PC-3 (cell line): ENCODE measurements around the gene HNRNPD. TPM values are rescaled to one million over a fixed set of nuclear protein-coding genes. Genes with fewer than 3 reads are reported as not detected.
"Not testable (repeated sequence)": the region's sequence is repeated elsewhere in the genome, so short reads cannot be mapped to it uniquely, and the experiment has no call there.

Source experiments
- ATAC-seq: fragments of 200-7000 bp; cut with Tn5 transposase; 2 replicates; pipeline ENCODE4 v1.9.1; 2020; ENCODE audit warnings: mild to moderate bottlenecking, moderate library complexity
- BruUV-seq: library from RNA; stranded (reverse); fragments of 400-500 nt; replicated peaks from 2 replicates; lab custom pipeline; 2021; lab: Mats Ljungman, UMichigan
- CTCF ChIA-PET: fragments of 300-600 bp; sonication (Branson Sonifier 250); formaldehyde crosslinking; loops from one replicate; lab custom pipeline; 2022; ENCODE audit warnings: antibody characterized with exemption; lab: Charles Lee
- POLR2A ChIA-PET: fragments of 300-600 bp; sonication (Branson Sonifier 250); formaldehyde crosslinking; loops from one replicate; lab custom pipeline; 2022; ENCODE audit warnings: antibody characterized with exemption; ENCODE audit not compliant: unreplicated experiment; lab: Charles Lee
- DNase-seq: peaks from one replicate; pipeline ENCODE4 v3.0.0-alpha.2; 2015
- H2AFZ ChIP-seq: fragments of 300-600 bp; sonication (generic); 2 replicates; pipeline ENCODE4 v1.6.0; 2016; ENCODE audit warnings: antibody characterized with exemption, low read length
- H3F3A ChIP-seq: fragments of 300-600 bp; sonication (generic); one replicate; pipeline ENCODE4 v1.6.0; 2017; ENCODE audit warnings: antibody characterized with exemption, low read length, control low read depth, mild to moderate bottlenecking; ENCODE audit not compliant: unreplicated experiment
- H3K27ac ChIP-seq: fragments of 300-600 bp; sonication (generic); 2 replicates; pipeline ENCODE4 v1.5.1; 2016; ENCODE audit warnings: mild to moderate bottlenecking, low read length
- H3K27me3 ChIP-seq: fragments of 300-600 bp; sonication (generic); 2 replicates; pipeline ENCODE4 v1.6.1; 2016; ENCODE audit warnings: low read length, mixed read lengths
- H3K36me3 ChIP-seq: fragments of 300-600 bp; sonication (generic); 2 replicates; pipeline ENCODE4 v1.6.1; 2016; ENCODE audit warnings: low read depth, mixed run types, low read length, mixed read lengths
- H3K4me1 ChIP-seq: fragments of 300-600 bp; sonication (generic); 2 replicates; pipeline ENCODE4 v1.5.1; 2016; ENCODE audit warnings: low read length; ENCODE audit not compliant: insufficient read depth
- H3K4me2 ChIP-seq: fragments of 300-600 bp; sonication (generic); 2 replicates; pipeline ENCODE4 v1.6.0; 2016; ENCODE audit warnings: low read length
- H3K4me3 ChIP-seq: fragments of 300-600 bp; sonication (generic); 2 replicates; pipeline ENCODE4 v1.5.1; 2016; ENCODE audit warnings: mild to moderate bottlenecking, low read length, mixed read lengths
- H3K79me2 ChIP-seq: fragments of 300-600 bp; sonication (generic); 2 replicates; pipeline ENCODE4 v1.6.1; 2017; ENCODE audit warnings: low read length, mixed read lengths
- H3K9ac ChIP-seq: fragments of 300-600 bp; sonication (generic); 2 replicates; pipeline ENCODE4 v1.6.0; 2016; ENCODE audit warnings: mild to moderate bottlenecking, low read length
- H3K9me2 ChIP-seq: fragments of 300-600 bp; sonication (generic); replicated peaks from 2 replicates; pipeline ENCODE4 v1.6.1; 2016; ENCODE audit warnings: mixed run types, low read length, mixed read lengths
- H3K9me3 ChIP-seq: fragments of 300-600 bp; sonication (generic); 2 replicates; pipeline ENCODE4 v1.6.1; 2016; ENCODE audit warnings: low read length, mixed read lengths
- H4K20me1 ChIP-seq: fragments of 300-600 bp; sonication (generic); 2 replicates; pipeline ENCODE4 v1.6.1; 2016; ENCODE audit warnings: low read length, mixed read lengths
- EZH2 ChIP-seq: fragments of 300-600 bp; sonication (generic); IDR thresholded peaks from one replicate; pipeline ENCODE4 v1.6.1; 2017; ENCODE audit warnings: antibody characterized with exemption, mild to moderate bottlenecking, low read length; ENCODE audit not compliant: unreplicated experiment
- EZH2phosphoT487 ChIP-seq: fragments of 300-600 bp; sonication (generic); IDR thresholded peaks from 2 replicates; pipeline ENCODE4 v1.6.1; 2018; ENCODE audit warnings: mild to moderate bottlenecking, antibody characterized with exemption, low read length, borderline replicate concordance
- intact Hi-C: fragments of 100-400 bp; cut with micrococcal nuclease; formaldehyde crosslinking; loops from 2 replicates; pipeline ENCODE4 v1.9.0; 2023
- total RNA-seq: library from RNA; depleted of rRNA; stranded (reverse); fragments of >200 nt; gene quantifications from 2 replicates; pipeline ENCODE4 v1.2.3, GENCODE V29; 2014
- TF ChIP-seq, protein P1 (sequence below): fragments of 300-600 bp; sonication (generic); conservative IDR thresholded peaks from 2 replicates; pipeline ENCODE4 v1.5.1; 2017; ENCODE audit warnings: antibody characterized with exemption, low read depth, mild to moderate bottlenecking, low read length

The HNRNPD gene
- total RNA-seq, 1 experiment from 2014 or later = 86.4 TPM

DNA sequence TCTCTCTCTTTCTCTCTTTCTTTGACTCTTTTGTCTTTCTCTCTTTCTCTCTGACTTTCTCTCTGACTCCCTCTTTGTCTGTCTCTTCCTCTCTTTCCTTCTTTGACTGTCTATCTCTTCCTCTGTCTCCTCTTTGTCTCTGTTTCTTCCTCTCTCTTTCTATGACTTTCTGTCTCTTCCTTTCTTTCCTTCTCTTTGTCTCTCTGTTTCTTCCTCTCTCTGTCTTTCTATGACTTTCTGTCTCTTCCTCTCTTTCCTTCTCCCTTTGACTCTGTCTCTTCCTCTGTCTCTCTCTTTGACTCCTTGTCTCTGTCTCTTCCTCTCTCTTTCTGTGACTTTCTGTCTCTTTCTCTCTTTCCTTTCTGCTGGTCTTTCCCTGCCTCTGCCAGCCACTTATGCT is 38.7 kb downstream of the HNRNPD start:
- BruUV-seq = no TSS peak
- no peaks in the 10 kb centered on the region for H3K36me3 ChIP-seq
- no peaks in the 10 kb centered on the region for H4K20me1 ChIP-seq
- H3K79me2 ChIP-seq = no peaks in the 10 kb centered on the region
- no peak overlapping the region for H3K27ac ChIP-seq
- no peaks in the 10 kb centered on the region for H3K27me3 ChIP-seq
- POLR2A ChIA-PET = no interaction called here
- no peaks in the 10 kb centered on the region for H3F3A ChIP-seq
- CTCF ChIA-PET = no interaction called here
- TF ChIP-seq, protein P1, sequence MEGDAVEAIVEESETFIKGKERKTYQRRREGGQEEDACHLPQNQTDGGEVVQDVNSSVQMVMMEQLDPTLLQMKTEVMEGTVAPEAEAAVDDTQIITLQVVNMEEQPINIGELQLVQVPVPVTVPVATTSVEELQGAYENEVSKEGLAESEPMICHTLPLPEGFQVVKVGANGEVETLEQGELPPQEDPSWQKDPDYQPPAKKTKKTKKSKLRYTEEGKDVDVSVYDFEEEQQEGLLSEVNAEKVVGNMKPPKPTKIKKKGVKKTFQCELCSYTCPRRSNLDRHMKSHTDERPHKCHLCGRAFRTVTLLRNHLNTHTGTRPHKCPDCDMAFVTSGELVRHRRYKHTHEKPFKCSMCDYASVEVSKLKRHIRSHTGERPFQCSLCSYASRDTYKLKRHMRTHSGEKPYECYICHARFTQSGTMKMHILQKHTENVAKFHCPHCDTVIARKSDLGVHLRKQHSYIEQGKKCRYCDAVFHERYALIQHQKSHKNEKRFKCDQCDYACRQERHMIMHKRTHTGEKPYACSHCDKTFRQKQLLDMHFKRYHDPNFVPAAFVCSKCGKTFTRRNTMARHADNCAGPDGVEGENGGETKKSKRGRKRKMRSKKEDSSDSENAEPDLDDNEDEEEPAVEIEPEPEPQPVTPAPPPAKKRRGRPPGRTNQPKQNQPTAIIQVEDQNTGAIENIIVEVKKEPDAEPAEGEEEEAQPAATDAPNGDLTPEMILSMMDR = no peak
- TF ChIP-seq EZH2 (no peak), EZH2phosphoT487 (no peak)
- no peak overlapping the region for H3K4me3 ChIP-seq
- H3K9me2 ChIP-seq = no peaks in the 10 kb centered on the region
- H3K4me1 ChIP-seq = no peaks in the 10 kb centered on the region
- ATAC-seq = no peak
- H3K9me3 ChIP-seq = no peaks in the 10 kb centered on the region
- H2AFZ ChIP-seq = no peak overlapping the region
- H3K9ac ChIP-seq = no peak overlapping the region
- DNase-seq = no peak
- no peak overlapping the region for H3K4me2 ChIP-seq
- intact Hi-C loops = no loop called here

DNA sequence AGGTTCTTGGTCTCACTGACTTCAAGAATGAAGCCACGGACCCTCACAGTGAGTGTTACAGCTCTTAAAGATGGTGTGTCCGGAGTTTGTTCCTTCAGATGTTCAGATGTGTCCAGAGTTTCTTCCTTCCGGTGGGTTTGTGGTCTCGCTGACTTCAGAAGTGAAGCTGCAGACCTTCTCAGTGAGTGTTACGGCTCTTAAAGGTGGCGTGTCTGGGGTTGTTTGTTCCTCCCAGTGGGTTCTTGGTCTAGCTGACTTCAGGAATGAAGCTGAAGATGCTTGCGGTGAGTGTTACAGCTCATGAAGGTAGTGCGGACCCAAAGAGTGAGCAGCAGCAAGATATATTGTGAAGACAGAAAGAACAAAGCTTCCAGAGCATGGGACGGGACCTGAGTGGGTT is 40.1 kb downstream of the HNRNPD start:
- intact Hi-C loops, POLR2A ChIA-PET, H3K9me2 ChIP-seq, DNase-seq, H3K36me3 ChIP-seq, H3K4me3 ChIP-seq, CTCF ChIA-PET, H3F3A ChIP-seq, ATAC-seq, H3K27me3 ChIP-seq, H3K9me3 ChIP-seq, BruUV-seq, H3K4me2 ChIP-seq, H4K20me1 ChIP-seq, H3K4me1 ChIP-seq, H3K79me2 ChIP-seq, H3K27ac ChIP-seq, H2AFZ ChIP-seq, H3K9ac ChIP-seq: not testable (repeated sequence)

DNA sequence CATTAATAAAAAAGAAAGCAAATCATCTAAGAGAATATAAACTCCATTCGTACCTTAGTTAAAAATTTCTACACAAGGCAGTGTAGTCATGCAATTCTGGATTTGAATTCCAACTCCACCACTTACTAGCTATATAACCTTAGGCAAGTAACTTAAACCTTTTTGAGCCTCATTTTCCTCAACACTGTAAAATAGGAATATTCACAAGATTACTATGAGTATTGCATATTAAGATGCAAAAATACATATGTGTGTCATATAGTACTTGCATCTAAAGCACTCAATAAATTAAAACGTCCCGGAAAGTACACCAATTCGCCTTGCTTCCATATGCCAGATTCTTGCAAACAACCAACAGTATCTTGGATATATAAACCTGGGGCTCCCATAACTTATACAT is 42.0 kb downstream of the HNRNPD start:
- CTCF ChIA-PET = no interaction called here
- ATAC-seq (no peak), DNase-seq (no peak)
- Histone ChIP-seq H3K4me2 (no peak overlapping the region), H3K79me2 (no peaks in the 10 kb centered on the region), H3K9me2 (no peaks in the 10 kb centered on the region), H4K20me1 (no peaks in the 10 kb centered on the region), H3K9me3 (no peaks in the 10 kb centered on the region), H3F3A (no peaks in the 10 kb centered on the region), H3K36me3 (no peaks in the 10 kb centered on the region), H3K27ac (no peak overlapping the region), H3K4me1 (no peaks in the 10 kb centered on the region), H3K27me3 (no peaks in the 10 kb centered on the region), H2AFZ (no peak overlapping the region), H3K9ac (no peak overlapping the region), H3K4me3 (no peak overlapping the region)
- POLR2A ChIA-PET = no interaction called here
- BruUV-seq = no TSS peak
- intact Hi-C loops = no loop called here
- no peak for TF ChIP-seq EZH2
- TF ChIP-seq, protein P1 = no peak
- TF ChIP-seq EZH2phosphoT487 = no peak
